Neural cell (in vitro differentiated cells): Measurements from ENCODE around the gene KIF18B. TPM values are rescaled to one million over a fixed set of nuclear protein-coding genes. Genes with fewer than 3 reads are reported as not detected.

ENCODE experiments used
- H2AFZ ChIP-seq: fragments of 200-600, 300-800 bp; sonication (generic), shearing (Covaris generic); 2 replicates; pipeline ENCODE4 v1.6.0; 2014; ENCODE audit warnings: low read depth, mild to moderate bottlenecking, antibody characterized with exemption, low read length, moderate library complexity
- H3F3A ChIP-seq: fragments of 200-600 bp; shearing (Covaris generic); 2 replicates; pipeline ENCODE4 v1.6.1; 2016; ENCODE audit warnings: mild to moderate bottlenecking, moderate library complexity, mixed read lengths, antibody characterized with exemption, low read length; ENCODE audit not compliant: insufficient read depth, poor library complexity, severe bottlenecking
- H3K27ac ChIP-seq: fragments of 200-600, 300-800 bp; sonication (generic), shearing (Covaris generic); 2 replicates; pipeline ENCODE4 v1.5.1; 2014; ENCODE audit warnings: mild to moderate bottlenecking, low read length, moderate library complexity
- H3K27me3 ChIP-seq: fragments of 300-800, 200-600 bp; sonication (generic), shearing (Covaris generic); 2 replicates; pipeline ENCODE4 v1.6.0; 2014; ENCODE audit warnings: mild to moderate bottlenecking, low read depth, low read length, moderate library complexity; ENCODE audit not compliant: insufficient read depth
- H3K36me3 ChIP-seq: fragments of 300-800, 200-600 bp; sonication (generic), shearing (Covaris generic); 2 replicates; pipeline ENCODE4 v1.5.1; 2014; ENCODE audit warnings: mild to moderate bottlenecking, antibody characterized with exemption, low read length, moderate library complexity; ENCODE audit not compliant: insufficient read depth
- H3K4me2 ChIP-seq: fragments of 300-800, 200-600 bp; sonication (generic), shearing (Covaris generic); 2 replicates; pipeline ENCODE4 v1.6.0; 2014; ENCODE audit warnings: mild to moderate bottlenecking, low read length
- H3K4me3 ChIP-seq: fragments of 300-800, 200-600 bp; sonication (generic), shearing (Covaris generic); 2 replicates; pipeline ENCODE4 v1.5.1; 2014; ENCODE audit warnings: mild to moderate bottlenecking, low read length, moderate library complexity
- H3K79me2 ChIP-seq: fragments of 200-600 bp; shearing (Covaris generic); replicated peaks from 2 replicates; pipeline ENCODE4 v1.6.0; 2014; ENCODE audit warnings: mild to moderate bottlenecking, low read length, moderate library complexity; ENCODE audit not compliant: insufficient read depth
- H3K9ac ChIP-seq: fragments of 300-800, 200-600 bp; sonication (generic), shearing (Covaris generic); 2 replicates; pipeline ENCODE4 v1.6.1; 2016; ENCODE audit warnings: mild to moderate bottlenecking, low read length, mixed read lengths
- H3K9me2 ChIP-seq: fragments of 200-600 bp; shearing (Covaris generic); 2 replicates; pipeline ENCODE4 v1.6.1; 2016; ENCODE audit warnings: mild to moderate bottlenecking, low read length, mixed read lengths; ENCODE audit not compliant: insufficient read depth
- H3K9me3 ChIP-seq: fragments of 200-600, 300-800 bp; sonication (generic), shearing (Covaris generic); 2 replicates; pipeline ENCODE4 v1.6.1; 2016; ENCODE audit warnings: mild to moderate bottlenecking, mixed run types, low read length, moderate library complexity, mixed read lengths
- H4K20me1 ChIP-seq: fragments of 200-600 bp; shearing (Covaris generic); 2 replicates; pipeline ENCODE4 v1.6.1; 2016; ENCODE audit warnings: mild to moderate bottlenecking, mixed run types; ENCODE audit not compliant: insufficient read depth
- CTCF ChIP-seq: fragments of 450-650 bp; IDR thresholded peaks from 2 replicates; pipeline ENCODE4 v1.5.1; 2014; ENCODE audit warnings: antibody characterized with exemption, mild to moderate bottlenecking, moderate library complexity; ENCODE audit not compliant: poor library complexity, severe bottlenecking
- EP300 ChIP-seq: fragments of 450-650 bp; conservative IDR thresholded peaks from 2 replicates; pipeline ENCODE4 v1.6.1; 2014; ENCODE audit warnings: antibody characterized with exemption, mild to moderate bottlenecking, moderate library complexity; ENCODE audit not compliant: poor library complexity, severe bottlenecking
- EZH2 ChIP-seq: fragments of 200-600, 300-800 bp; shearing (Covaris generic), sonication (generic); IDR thresholded peaks from 2 replicates; pipeline ENCODE4 v1.6.1; 2014; ENCODE audit warnings: antibody characterized with exemption, low read length, borderline replicate concordance, mild to moderate bottlenecking; ENCODE audit not compliant: insufficient read depth, poor library complexity, severe bottlenecking
- MXI1 ChIP-seq: fragments of 450-650 bp; conservative IDR thresholded peaks from 2 replicates; pipeline ENCODE4 v1.6.1; 2014; ENCODE audit warnings: antibody characterized with exemption, mild to moderate bottlenecking; ENCODE audit not compliant: poor library complexity, severe bottlenecking
- POLR2AphosphoS5 ChIP-seq: IDR thresholded peaks from 2 replicates; pipeline ENCODE4 v1.6.1; 2012
- RAD21 ChIP-seq: fragments of 450-650 bp; conservative IDR thresholded peaks from 2 replicates; pipeline ENCODE4 v1.6.1; 2014; ENCODE audit warnings: antibody characterized with exemption, mild to moderate bottlenecking, moderate library complexity
- REST ChIP-seq: IDR thresholded peaks from 2 replicates; pipeline ENCODE4 v1.6.1; 2012; ENCODE audit warnings: borderline replicate concordance
- SMC3 ChIP-seq: fragments of 450-650 bp; conservative IDR thresholded peaks from 2 replicates; pipeline ENCODE4 v1.6.1; 2014; ENCODE audit warnings: antibody characterized with exemption, mild to moderate bottlenecking, moderate library complexity; ENCODE audit not compliant: poor library complexity
- TAF1 ChIP-seq: IDR thresholded peaks from 2 replicates; pipeline ENCODE4 v1.6.1; 2012; ENCODE audit warnings: low read depth
- polyA plus RNA-seq: library from polyadenylated mRNA; depleted of rRNA; stranded (reverse); fragments of >200 nt; gene quantifications from 2 replicates; pipeline ENCODE4 v1.2.3, GENCODE V29; 2014

The KIF18B gene
- polyA plus RNA-seq, 1 donor from 2014 or later = 0.10 TPM

- no peak overlapping the region for H2AFZ ChIP-seq
- H3K36me3 ChIP-seq = no peaks in the 10 kb centered on the region
- TF ChIP-seq RAD21 (no peak), SMC3 (no peak), EZH2 (no peak), CTCF (no peak), TAF1 (no peak), POLR2AphosphoS5 (no peak), REST (no peak), MXI1 (no peak), EP300 (no peak)
- no peaks in the 10 kb centered on the region for H4K20me1 ChIP-seq
- H3F3A ChIP-seq = no peaks in the 10 kb centered on the region
- H3K9me3 ChIP-seq = no peaks in the 10 kb centered on the region
- no peak overlapping the region for H3K9ac ChIP-seq
- no peaks in the 10 kb centered on the region for H3K9me2 ChIP-seq
- H3K27me3 ChIP-seq = no peaks in the 10 kb centered on the region
- H3K27ac ChIP-seq = no peak overlapping the region
- H3K79me2 ChIP-seq = no peaks in the 10 kb centered on the region
- no peak overlapping the region for H3K4me2 ChIP-seq
- no peak overlapping the region for H3K4me3 ChIP-seq
These were observed 18.4 kb downstream of the KIF18B start for GRCh38 chr17:44928950-44929720.

DNA sequence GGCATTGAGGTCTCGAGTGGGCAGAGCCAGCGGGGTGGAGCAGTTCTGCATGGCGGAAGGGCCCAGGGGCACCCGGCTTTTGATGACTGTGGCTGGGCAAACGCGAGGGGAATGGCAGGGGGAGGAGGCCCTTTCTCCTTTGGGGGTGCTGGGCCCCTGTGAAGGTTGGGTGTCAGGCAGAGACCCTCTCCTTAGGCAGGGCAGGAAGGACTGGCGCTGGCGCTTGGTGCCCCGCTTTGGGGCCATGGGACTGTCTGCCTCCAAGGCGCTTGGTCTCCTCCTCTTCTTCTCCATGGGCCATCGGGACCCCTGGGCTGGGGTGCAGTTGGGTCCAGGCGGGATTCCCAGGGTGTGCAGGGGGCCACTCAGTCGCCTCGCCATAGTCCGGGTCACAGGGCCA is 19.4 kb downstream of the KIF18B start:
- Histone ChIP-seq H3K9ac (no peak overlapping the region), H3K27ac (no peak overlapping the region), H3K9me2 (no peaks in the 10 kb centered on the region), H4K20me1 (no peaks in the 10 kb centered on the region), H3K4me3 (no peak overlapping the region), H3K9me3 (no peaks in the 10 kb centered on the region), H3K79me2 (no peaks in the 10 kb centered on the region), H3K36me3 (no peaks in the 10 kb centered on the region), H3K4me2 (no peak overlapping the region), H2AFZ (no peak overlapping the region), H3F3A (no peaks in the 10 kb centered on the region), H3K27me3 (no peaks in the 10 kb centered on the region)
- TF ChIP-seq REST = no peak
- no peak for TF ChIP-seq POLR2AphosphoS5
- no peak for TF ChIP-seq CTCF
- no peak for TF ChIP-seq EZH2
- TF ChIP-seq EP300 = no peak
- no peak for TF ChIP-seq MXI1
- no peak for TF ChIP-seq SMC3
- no peak for TF ChIP-seq RAD21
- TF ChIP-seq TAF1 = no peak
